Measurements from ENCODE around the gene FMNL2.

FMNL2 gene

DNA sequence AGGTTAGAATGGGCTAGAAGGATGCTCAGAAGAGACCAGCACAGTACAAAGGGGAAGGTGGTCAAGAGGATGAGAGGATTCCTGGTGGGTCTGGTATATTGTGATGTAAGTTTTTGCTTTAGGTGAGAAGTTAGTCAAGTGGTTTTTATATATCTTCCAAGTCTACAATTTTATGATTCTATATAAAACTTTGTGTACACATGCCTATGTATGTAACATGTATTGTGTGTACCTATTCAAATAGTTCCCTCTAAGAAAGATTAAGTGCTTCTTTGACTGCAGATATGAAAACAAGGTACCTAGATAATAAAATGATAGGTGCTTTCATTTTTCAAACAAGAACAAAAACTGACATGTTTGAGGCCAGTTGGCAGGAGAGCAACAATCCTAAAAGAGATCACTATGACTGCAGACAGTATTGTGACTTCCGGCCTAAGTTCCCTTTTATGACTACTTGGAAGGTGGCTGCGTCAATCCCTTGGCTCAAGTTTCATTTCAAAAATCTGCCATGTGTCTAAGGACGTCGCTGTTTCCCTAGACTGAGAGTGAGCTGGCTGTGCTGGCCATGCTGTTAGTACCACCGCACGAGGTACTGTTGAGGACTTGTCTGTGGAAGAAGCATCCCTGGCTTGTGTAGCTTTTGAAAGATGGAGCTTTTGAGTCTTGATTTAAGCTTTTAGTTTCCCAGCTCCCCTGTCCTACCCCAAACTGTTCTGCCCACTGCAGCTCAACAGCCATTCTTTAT, 259.2 kb downstream of the FMNL2 start:
- no peak for DNase-seq

DNA sequence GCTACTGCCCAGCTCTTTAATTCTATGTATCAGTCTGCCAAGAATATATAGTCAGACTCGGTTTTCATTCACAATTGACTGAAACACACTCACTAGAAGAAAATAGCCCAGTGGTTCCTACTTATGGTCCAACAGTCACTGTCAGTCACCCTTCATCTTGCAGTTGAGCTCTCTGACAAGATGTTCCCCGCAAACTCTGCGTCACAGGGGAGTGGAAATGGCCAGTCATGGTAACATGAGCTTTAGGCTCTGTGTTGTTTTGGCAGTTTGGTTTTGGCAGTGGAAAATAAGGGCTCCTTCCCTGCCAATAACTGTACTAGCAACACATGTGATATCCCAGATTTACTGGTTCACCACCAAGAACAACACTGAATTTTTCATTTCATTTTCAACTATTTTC, 259.8 kb downstream of the FMNL2 start:
- DNase-seq: no peak

DNA sequence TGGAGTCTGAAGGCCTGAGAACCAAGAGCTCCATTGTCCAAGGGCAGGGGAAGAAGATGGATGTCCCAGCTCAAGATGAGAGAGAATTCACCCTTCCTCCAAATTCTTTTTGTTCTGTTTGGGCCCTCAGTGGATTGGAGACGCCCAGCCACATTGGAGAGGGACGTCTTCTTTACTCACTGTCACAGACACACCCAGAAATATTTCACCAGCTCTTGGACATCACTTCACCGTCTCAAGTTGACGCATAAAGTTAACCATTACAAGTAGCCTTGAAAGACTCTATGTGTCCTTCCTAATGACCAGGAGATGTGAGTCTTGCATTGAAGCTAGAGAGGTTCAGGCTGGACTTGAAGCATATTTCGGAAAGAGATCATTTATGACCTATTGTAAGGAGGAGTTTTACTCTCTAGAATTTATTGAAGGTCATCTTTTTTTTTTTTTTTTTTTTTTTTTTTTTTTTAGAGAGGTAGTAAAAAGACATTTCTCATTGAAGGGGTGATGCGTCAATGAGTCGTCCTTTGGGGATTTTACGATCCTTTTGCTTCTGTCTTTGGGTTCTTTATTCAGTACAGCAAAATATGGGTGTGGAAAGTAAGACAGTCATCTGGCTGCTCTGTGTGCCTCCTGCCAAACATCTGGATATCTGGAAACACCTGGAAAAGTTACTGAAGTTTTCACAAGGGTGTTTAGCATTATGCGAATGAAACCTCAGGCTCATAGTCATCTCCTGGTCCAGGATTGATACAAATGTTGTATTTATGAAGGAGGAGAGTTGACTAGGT, 264.2 kb downstream of the FMNL2 start:
- no peak for DNase-seq

DNA sequence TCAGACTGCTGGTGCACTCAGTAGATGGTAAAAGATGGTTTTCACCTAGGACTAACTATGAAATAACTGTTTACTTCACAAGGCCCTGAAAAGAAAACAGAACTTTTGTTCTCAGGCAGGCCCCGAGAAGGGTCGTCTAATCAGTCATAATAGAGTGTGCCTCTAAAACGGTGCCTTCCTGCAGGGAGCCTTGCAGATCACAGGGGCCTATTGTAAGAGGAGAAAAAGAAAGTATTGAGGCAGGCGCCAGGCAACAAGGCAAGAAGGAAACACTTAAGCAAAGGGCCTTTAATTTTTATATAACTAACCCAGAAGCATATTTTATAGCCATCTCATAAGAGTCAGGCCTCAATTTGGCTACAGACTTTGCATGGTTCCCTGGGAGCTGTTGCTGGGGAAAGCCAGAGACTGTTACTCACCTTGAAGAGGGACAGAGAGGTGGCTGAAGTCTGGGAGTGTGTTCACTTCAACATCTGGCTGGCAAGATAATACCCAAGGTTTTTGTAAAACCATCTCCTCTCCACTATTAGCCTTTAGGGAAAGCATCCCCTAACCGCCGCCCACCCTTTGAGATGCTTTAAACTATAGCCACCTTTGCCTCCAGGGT, 265.2 kb downstream of the FMNL2 start:
- no peak for DNase-seq

DNA sequence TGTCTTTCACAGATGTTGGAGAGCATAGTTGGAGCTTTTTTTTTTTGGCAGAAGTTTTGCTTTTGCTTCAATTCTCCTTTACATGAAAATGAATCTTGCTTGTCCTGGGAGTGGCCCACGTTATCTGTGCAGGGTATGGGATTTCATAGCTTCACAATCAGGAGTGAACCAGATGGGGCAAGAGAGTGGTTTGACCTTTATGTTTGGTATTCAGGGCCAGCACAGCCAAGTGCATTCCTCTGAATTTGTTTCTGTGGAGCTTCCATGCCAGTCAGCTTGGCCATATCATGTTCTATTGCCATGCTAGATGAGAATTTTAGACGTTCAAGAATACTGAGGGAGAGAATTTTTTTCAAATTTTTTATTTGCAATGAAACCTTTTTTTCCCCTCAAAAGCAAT, 265.7 kb downstream of the FMNL2 start:
- no peak for DNase-seq

DNA sequence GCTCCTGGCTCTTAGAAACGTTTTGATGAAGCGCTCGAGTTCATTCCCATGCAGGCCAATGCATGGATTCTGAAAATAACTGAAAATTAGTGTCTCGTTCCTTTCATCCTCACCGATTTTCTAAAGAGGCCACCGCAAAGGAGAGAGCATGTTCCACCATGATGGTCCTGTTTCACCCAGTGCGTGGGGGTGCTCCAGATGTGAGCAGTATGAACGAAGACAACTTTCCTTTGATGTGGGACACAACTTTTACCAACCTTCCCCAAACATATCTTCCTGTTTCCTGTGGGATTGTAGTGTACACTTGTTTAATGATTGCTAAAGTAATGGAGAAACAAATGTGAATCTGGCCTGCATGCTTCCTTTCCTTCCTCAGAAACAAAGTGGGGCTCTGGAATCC, 267.8 kb downstream of the FMNL2 start:
- DNase-seq: no peak

DNA sequence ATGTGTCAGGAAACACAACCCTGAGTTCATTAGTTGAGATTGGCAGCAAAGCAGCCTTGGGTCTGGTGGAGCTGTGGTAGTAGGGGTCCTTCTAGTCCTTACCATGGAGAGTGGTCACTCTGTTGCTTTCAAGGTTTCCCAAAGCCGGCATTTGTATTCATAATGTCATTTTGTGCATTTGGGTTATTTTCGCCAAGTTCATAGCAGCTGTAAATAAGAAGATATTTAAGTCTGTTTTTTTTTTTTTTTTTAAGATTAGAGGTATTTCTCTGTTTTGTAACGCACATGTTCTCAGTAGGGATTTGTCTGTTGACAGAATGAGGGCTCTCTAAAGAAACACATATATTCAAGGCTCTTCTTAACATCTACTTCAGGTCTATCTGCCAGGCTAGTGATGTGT, 268.2 kb downstream of the FMNL2 start:
- no peak for DNase-seq

DNA sequence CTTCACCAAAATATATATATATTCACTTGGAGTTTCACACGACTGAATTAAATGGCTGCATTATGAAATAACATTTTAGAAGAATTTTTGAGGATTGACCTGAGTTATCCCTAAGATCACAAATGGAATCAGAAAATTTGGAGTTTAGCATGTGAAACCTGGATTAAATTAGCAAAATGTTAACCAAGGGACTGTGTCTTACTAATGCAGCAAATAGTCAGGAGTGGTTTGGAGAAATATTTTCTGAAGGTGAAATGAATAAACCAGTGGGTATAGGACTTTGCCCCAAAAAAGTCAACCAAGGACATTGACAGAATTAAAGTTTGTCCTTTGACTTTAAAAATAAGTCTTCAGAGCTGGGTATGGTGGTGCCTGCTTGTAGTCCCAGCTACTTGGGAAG, 271.1 kb downstream of the FMNL2 start:
- DNase-seq: no peak

DNA sequence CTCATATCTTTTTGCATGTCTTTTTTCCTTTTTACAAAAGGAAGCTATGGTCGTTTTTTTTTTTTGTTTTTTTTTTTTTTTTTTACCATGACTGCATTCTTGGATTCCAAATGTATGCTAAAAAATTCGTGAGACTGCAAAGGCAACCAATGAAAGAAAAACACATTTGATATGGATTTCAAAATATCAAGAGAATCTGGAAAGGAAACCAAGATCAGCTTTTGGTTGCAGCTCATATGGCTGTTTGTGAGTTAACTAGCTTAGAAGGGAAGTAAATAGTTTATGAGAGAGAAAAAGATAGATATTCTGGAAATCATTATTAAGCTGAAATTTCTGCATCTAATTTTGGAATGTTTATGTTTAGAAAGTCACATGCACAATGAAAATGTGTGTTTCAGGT, 272.0 kb downstream of the FMNL2 start:
- DNase-seq: no peak

DNA sequence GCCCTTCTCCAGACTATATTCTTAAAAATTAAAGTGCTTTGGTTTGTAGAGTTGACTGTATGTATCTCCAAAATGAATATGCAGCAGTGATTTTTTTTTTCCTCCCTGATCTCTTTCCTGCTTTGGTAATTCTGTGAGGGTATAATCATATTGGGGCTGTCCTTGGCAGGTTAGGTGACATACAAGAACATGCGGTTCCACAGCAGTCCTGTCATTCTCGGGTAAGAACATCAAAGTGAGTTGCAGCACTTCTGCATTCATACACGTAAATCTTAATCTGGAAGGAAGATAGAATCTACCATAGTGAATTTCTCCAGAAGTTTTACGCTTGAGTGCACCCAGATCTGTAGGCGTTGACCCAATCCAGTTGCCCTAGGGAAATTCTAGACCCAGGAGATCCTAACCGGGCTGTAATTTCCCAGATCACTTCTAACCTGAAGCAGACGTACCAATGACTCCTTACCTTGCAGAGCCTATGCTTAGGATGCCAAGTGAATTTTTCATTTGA, 272.9 kb downstream of the FMNL2 start:
- no peak for DNase-seq

DNA sequence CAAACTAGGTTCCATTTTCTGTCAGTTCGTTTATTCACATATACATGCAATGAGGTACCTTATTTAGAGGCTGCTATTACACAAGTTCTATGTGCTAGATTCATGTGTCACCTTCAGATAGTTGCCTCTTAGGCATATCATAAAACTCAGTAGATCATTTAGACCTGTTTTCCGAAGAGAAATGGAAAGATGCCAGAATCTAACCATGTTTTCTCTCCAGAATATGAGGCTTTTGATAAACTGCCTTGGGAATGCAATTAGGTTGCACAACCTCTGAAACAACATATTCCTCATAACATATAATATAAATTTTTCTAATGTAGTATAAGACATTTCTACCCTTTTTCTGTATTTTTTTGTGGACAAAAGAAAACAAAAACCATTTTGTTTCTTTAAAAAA, 274.2 kb downstream of the FMNL2 start:
- DNase-seq: no peak

DNA sequence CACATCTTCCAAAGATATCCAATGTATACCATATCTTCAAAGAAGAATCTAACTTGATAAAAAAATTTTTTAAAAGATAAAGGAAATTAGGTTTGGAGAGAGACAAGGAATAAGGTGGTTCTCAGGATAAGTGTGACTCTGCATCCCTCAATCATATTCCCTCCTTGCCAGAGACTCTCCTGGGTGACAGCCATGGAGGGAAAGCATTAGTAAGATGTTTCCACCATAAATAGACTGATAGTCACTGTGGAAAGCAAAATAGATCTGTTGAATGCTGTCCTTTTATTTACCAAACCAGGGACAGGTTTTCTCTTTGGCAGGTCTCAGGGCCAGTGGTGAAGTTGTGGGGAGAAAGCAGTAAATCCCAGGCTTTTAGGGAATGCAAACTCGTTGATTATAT, 274.7 kb downstream of the FMNL2 start:
- DNase-seq: no peak

DNA sequence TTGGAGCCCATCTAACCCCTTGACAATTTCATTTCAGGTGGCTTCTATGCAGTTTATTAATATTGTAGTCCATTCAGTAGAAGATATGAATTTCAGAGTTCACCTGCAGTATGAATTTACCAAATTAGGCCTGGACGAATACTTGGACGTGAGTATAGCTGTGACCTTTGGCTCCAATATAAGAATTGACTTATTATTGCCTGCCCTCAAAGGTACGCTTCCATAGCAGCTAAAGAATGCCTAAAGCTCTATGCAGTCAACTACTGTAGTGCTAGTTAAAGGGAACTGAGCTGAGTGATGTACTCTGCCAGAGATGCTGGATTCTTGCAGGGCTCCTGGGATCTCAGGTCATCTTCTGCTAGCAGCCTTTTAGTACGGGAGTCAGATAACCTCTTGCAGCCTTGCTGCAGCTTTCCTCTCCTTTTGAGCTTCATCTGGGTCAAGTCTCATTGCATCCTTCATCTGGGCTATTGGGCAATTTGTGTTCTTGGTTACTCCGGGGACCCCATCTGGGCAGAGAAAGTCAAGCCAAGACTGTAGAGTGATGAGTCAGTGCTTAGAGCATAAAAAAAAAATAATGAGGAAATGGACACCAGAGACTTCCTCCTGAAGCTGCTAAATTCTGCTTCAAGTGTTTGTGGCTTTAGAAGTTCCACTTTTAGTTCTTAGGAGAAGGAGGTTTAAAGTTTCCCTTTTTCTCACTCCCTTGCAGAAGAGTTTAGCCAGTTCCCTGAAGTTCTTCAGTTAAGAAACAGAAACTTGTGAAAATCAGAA, 276.7 kb downstream of the FMNL2 start:
- no peak for DNase-seq

DNA sequence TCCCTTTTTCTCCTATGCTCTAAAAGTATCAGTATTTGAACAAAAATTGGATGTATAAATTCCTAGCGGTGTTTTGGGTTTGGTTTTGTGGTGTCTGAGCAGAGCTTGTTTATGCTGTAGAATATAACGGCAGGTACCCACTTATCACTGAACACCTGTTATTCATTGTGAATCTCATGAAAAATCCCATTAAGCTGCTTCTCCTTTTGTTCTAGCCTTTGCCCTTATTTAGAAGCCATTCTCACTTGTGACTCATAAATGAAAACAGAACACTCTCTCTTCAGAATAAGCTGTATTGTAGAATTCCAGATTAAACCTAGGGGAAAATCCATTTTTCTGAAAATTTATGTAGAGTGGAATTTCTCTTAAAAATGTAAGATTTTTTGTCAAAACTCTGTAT, 278.3 kb downstream of the FMNL2 start:
- no peak for DNase-seq

DNA sequence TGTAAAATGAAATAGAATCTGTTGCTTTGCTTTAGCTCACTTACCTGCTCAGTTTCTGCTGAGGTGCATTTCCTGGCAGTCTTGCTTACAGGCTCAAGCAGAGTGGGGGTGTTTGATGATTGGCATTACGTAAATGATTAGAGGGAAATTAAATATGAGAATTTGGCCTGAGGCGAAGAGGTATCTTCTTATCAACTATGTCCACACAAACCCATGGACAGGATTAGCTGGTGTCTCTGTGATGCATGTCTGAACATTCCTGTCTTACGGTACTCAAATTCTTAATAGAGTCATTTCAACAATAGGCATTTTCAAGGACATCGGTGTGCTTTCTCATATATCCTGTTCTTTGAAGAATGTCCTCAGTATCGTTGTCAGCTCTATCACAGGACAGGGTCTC, 280.2 kb downstream of the FMNL2 start:
- no peak for DNase-seq

DNA sequence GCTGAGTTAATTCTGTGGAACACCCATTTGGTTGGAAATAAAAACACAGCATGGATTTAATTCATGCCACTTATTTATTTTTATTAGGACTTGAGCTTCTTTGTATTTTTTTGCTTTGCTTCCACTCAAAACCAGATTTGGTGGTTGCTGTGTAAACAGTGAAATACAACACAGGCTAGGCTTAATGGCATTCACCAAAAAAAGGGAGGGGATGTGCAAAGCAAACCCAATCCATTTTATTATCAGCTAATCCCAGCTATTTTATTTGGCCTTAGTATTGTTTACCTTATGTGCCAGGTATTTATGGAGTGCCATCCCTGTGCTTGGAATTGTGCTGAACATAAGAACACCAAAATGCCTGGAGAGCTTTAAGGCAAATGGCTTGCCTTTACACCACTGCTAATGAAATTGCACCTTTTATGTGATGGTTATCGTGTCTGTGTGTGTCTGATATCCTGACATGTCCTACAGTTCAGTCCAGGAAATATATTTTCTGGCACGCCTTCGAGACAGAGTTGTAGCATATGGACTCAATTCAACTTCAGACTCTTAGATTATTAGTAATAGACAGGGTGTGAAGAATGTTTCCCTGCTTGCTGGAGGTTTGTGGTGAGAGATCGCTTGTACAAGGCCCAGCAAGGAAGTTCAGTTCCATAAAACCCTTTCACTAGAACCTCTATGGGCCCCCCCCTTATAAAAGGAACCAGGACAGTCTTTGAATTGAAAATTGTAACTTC, 282.6 kb downstream of the FMNL2 start:
- DNase-seq: no peak

DNA sequence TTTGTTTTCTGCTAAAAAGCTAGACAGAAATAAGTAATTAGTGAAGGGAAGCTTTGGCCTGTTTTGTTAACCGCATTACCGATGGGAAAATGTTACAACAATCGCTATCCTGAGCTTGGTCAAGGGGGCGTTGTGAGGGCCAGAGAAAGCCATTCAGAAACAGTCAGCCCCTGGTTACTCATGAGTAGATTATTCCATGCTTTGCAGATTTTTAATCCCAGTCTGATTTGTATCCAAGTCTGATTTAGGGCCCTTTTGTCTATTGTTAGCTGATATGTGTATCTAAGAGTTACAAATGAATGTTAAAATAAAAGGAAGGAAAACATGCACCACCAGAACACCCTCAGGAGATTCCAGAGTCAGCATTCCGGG, 283.2 kb downstream of the FMNL2 start:
- DNase-seq: no peak

DNA sequence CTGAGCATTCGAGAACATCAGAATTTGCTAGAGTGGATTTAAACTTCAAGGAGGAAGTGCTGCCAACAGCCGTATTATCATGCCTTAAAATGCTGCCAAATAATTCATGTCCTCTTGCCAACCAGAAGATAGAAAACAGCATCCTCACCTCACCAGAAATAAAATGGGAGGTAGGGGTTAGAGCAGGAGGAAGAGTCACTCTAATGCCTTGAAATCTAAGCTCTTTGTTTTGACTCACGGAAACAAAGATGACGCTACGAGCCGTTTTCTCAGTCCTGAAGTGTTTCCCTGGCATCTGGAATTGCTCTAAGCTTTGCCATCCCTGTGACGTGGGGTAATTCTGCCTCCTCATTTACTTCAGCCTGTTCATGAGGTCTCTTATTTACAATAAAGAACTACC, 285.2 kb downstream of the FMNL2 start:
- DNase-seq: no peak

DNA sequence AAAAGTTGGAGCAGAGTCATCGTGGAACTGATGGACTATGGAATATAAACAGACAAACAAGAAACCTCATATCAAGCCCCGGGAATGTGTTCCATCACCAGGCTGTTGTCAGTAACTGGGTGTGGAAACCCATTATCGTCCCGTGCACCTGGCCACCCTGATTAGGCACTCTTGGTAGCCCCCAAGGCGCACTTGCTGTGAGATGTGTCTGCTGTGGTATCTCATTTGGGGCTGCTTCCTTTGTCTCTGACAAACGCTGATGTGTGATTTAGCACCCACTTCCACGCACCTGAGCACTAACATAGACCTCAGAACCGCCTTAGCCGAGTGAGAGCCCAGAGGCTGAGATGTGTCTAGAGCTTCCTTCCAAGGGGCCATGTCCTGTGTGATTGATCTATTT, 286.0 kb downstream of the FMNL2 start:
- no peak for DNase-seq

DNA sequence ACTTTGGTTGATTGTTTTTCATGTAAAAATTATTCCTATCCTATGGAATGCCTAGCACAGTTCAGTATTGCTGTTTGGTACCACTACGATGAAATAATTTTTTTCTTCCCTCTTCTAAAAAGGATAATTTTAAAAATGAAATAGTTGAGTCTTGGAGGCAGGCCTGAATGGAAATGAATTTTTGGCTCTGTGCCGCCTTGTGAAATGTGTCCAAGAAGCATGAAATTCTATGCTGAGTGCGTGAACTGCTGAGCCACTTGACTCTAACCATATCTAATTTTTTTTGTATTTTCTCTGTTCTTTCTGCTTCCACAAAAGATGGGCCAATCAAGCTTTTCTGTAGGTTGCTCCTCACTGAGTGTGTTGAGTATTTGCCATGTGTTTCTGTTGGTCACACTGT, 287.2 kb downstream of the FMNL2 start:
- DNase-seq: no peak

DNA sequence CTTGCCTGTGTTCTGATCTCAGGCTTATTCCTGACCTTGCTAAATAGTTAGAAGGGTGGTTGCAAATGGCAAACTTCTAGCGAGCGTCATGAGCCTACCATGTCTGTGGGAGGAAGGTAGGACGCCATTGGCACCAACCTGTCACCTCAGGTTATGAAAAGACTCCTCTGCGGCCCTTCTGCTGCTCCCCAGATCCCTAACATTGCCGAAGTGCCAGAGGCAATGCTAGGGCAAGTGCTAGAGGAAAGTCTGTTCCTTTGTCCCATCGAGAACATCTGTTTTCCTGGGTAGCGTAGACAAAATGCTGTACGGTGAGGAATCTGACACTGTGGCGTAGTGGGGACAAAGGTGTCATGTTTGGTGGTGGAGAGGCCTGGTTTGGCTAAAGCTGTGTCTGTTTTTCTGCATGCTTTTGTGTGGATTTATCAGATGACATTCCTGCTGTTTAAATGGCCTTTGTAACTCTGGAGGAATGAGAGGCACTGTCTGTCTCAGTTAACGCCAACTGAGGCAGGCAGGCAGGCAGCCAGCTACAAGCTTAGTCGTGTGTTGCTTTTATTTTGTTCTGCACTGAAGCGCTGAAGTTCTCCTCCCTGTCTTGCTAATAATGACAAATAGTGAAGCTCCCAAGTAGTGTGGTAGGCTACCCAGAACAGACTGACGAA, 288.2 kb downstream of the FMNL2 start:
- DNase-seq: no peak

DNA sequence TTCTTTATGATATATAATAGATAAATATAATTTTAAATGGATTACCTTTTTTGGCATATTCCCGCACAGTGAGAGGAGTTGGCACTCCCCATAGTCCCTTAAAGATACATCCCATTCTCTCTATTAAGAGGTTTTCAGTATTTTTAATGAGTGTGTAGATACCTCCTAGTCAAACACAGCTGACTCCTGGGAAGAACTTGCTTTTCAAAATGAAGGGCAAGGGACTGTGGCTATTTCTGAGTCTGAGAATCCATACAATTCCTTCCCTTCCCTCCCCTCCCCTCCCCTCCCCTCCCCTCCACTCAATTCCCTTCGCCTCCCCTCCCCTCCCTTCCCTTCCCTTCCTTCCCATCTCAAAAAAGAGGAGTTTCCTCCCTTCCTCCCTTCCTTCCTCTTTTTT, 288.8 kb downstream of the FMNL2 start:
- DNase-seq: no peak
